Activated naive CD4-positive, alpha-beta T cell (primary cell): ENCODE measurements around the gene ALPI.

Experiments used
- DNase-seq, 4 experiments: peaks; one replicate each; lab custom pipeline; 2025; lab: John Stamatoyannopoulos, UW

Gene ALPI

DNA sequence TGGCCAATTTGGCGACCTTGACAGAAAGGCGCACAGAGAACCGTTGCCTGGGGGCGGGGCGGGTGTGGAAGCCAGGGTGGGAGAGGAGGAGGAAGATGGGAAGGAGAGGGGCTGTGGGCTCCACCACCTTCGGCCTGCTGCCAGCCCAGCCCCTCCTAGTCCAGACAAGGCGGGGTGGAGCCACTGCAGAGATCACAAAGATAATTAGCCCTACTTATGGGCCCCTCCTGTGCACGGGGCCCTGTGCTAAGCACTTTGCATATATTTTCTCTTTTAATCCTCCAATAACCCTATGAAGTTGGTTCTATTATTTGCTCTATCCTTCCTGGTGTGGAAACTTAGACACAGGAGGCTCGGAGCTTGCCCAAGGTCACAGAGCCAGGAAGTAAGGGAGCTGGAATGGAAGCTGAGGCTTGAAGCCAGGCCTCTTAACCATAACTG, 45.4 kb downstream of the ALPI start:
- DNase-seq = no peak

DNA sequence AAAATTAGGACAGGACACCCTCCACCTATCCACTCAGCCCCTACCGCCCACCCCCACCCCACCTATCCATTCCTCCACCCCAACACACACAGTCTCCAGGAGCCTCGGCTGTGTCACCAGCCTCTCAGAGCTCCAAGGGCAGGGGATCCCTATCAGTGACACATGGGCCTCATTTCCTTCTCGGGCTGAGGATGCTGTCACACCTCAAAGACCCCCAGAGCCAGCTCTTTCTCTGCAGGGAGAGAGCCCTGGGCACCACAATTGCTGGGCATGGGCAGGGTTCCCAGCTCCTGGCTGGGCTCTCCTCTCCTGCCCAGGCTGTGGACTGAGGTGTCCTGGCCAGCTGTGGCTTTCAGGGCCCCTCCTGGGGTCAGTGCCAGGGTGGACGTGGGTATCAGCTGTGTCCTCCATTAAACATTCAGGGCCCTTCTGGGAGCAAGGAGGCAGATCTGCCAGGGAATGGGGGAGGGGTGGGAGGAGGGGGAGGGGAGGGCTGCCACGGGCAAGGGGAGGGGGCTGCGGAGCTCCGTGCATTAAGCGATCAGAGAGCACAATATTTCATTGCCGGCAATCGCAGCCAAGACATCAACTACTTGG, 45.9 kb downstream of the ALPI start:
- DNase-seq = no peak

- no peak for DNase-seq
Measured at GRCh38 chr2:232502511-232502910, 46.6 kb downstream of the ALPI start.

DNA sequence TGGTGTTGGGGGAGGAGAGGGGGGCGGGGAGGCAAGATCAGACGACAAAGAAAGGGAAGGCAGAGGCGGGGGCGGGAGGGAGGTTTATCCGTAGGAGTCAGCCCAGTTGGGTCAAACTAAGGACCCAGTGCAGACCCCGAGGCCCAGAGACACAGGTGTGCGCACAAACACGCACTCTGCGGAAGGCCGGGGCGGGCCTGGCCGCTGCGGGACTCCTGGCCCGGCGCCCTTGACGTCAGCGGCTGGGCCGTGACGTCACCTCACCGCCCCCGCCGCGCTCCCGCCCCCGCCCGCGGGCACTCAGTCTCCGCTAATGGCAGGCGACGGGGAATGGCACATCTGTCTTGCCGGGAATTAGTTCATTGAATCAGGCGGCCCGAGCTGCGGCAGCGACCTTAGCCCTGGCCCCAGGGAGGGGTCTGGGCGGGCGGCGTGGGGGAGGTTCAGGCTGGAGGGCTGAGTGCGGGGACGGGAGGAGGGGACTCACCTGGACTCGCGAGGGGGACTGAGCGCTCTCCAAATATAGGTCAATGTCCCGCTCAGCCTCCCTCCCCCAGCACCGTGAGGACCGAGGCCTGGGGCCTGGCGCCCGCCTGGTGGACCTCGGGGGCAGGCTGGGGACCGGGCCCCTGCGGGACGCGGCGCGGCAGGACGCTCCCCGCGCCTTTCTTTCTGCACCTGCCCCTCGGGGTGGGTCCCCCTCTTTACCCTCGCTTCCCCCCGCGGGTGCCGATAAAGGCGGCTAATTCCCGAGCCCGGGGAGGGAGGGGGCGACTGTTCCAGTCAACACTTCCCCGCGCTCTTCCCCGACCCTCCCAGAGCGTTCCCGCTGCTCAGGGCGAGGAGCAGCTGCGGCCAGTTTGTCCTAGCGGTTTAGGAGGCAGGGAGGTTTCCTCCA, 47.2 kb downstream of the ALPI start:
- no peak for DNase-seq

DNA sequence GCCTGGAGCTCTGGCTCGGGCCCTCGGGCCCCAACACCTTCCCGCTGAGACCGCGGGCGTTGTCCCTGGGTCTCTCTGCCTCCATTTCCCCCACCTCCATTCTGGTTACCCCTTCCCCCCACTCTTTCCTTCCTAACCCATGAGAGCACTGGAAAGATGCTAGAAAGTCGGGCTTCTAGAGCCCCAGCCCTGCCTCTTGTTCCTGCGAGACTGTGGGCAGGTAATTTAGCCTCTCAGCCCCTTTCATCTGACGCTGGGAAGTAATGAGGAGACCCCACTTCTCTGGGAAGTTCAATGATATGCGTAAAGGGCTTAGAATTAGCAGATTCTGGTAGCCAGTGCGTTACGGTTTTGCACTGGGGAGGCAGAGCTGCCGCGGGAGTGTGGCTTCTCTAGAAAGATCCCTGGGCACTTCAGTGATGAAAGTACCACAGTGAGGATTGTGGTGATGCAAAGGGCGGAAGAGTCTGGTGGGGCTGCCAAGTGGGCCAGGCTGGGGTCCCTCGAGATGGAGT, 47.9 kb downstream of the ALPI start:
- DNase-seq = no peak

DNA sequence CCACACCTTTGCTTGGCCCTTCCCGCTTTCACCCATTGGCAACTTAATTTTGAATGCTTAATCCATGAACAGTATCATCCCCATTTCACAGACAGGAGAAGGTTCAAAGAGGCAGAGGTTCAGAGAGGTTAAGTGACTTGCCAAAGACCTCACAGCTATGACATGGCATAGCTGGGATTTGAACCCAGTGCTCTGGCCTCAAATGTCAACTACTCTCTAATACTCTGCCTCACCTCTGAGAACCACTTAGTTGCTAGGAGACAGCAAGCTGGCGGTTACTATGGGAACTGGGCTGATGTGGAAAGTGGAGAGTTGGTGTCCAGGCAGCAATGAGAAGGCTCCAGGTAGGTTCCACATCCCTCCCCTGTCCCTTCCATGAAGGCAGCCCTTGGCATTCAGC, 48.5 kb downstream of the ALPI start:
- no peak for DNase-seq

GRCh38 chr2:232505856-232506255, 49.9 kb downstream of the ALPI start:
- DNase-seq = no peak

GRCh38 chr2:232506709-232507108, 50.8 kb downstream of the ALPI start:
- no peak for DNase-seq

DNA sequence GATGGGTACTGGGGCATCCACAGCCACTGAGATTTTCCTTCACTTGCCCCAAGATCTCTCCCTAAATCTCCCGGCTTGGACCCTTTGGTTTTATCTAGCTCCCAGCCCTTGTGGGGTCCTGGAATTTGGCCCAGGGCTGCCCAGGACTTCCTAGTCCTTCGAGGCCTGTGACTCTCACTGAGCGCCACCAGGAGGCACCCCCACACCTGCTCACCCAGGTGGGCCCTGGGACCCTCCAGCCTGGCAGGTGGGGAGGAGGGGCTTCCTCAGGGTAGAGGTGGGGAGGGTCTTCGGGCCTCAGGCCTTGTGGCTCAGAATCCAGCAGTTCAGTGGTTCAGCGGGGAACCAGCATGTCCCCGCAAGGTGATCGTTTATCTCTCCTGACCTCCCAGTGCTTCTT, 52.3 kb downstream of the ALPI start:
- no peak for DNase-seq
